ENCODE measurements around the gene CCDC57. TPM values are rescaled to one million over a fixed set of nuclear protein-coding genes. Genes with fewer than 3 reads are reported as not detected.

Gene CCDC57
- total RNA-seq, 1 donor from 2014 or later, result 15.0 TPM

DNA sequence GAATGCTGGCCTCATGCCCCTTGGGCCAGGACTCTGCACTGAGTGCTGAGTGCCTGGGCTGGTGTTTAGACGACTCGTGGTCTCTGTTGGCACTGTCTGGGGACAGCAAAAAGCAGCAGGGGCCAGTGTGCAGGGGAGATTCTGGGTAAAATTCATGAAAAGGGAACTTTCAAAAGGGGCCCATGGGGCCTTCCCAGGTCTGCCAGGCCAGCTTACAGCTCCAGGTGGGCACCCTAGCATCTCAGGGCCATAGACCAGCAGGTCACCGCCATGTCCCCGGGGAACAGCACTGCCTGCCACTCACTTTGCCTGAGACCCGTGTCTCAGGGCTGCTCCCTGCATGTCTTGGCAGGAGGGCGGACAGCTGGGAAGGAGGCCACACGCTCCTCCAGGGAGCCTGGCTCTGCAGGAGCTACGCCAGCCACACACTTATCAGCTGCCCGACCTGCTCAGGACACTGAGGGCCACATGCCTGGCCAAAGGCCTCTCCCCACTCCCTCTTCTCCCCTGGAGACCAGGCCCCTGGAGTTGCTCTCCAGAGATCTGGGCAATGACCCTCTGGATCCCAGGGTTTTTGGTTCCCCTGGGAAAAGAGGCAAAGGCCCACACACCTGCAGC, 105.8 kb downstream of the CCDC57 start:
- H3F3A ChIP-seq (ENCODE audit: low read depth), result peaks cover 43% of the 10 kb centered on the region
- H3K27ac ChIP-seq, result no peak overlapping the region
- no peak for DNase-seq (ENCODE audit: low spot score)
- H3K9me3 ChIP-seq (ENCODE audit: low read depth), result no peaks in the 10 kb centered on the region
- peaks cover 1% of the 10 kb centered on the region for H3K79me2 ChIP-seq (ENCODE audit: low read depth)
- H4K20me1 ChIP-seq (ENCODE audit: low read depth), result no peaks in the 10 kb centered on the region
- TF ChIP-seq, protein P1, sequence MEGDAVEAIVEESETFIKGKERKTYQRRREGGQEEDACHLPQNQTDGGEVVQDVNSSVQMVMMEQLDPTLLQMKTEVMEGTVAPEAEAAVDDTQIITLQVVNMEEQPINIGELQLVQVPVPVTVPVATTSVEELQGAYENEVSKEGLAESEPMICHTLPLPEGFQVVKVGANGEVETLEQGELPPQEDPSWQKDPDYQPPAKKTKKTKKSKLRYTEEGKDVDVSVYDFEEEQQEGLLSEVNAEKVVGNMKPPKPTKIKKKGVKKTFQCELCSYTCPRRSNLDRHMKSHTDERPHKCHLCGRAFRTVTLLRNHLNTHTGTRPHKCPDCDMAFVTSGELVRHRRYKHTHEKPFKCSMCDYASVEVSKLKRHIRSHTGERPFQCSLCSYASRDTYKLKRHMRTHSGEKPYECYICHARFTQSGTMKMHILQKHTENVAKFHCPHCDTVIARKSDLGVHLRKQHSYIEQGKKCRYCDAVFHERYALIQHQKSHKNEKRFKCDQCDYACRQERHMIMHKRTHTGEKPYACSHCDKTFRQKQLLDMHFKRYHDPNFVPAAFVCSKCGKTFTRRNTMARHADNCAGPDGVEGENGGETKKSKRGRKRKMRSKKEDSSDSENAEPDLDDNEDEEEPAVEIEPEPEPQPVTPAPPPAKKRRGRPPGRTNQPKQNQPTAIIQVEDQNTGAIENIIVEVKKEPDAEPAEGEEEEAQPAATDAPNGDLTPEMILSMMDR (IDR thresholded peaks at IDR 0.05), result no peak
- TF ChIP-seq EZH2 (IDR thresholded peaks at IDR 0.05), result no peak
- TF ChIP-seq EZH2phosphoT487 (IDR thresholded peaks at IDR 0.05), result no peak
- no peak overlapping the region for H2AFZ ChIP-seq (replicated peaks)
- Mint-ChIP-seq H3K4me1 (peaks cover 41% of the 10 kb centered on the region), H3K27me3 (ENCODE audit: insufficient read depth, low read depth) (peaks cover 8% of the 10 kb centered on the region), H3K9me3 (no peaks in the 10 kb centered on the region), H3K4me3 (no peak overlapping the region), H3K27ac (no peak overlapping the region), H3K36me3 (peaks cover 5% of the 10 kb centered on the region)
- peak overlapping the region; percentile 14 for H3K4me2 ChIP-seq
- H3K4me3 ChIP-seq, result no peak overlapping the region
- no peaks in the 10 kb centered on the region for H3K27me3 ChIP-seq
- no peak overlapping the region for H3K9ac ChIP-seq
- H3K36me3 ChIP-seq, result no peaks in the 10 kb centered on the region
- H3K4me1 ChIP-seq, result peaks cover 43% of the 10 kb centered on the region

DNA sequence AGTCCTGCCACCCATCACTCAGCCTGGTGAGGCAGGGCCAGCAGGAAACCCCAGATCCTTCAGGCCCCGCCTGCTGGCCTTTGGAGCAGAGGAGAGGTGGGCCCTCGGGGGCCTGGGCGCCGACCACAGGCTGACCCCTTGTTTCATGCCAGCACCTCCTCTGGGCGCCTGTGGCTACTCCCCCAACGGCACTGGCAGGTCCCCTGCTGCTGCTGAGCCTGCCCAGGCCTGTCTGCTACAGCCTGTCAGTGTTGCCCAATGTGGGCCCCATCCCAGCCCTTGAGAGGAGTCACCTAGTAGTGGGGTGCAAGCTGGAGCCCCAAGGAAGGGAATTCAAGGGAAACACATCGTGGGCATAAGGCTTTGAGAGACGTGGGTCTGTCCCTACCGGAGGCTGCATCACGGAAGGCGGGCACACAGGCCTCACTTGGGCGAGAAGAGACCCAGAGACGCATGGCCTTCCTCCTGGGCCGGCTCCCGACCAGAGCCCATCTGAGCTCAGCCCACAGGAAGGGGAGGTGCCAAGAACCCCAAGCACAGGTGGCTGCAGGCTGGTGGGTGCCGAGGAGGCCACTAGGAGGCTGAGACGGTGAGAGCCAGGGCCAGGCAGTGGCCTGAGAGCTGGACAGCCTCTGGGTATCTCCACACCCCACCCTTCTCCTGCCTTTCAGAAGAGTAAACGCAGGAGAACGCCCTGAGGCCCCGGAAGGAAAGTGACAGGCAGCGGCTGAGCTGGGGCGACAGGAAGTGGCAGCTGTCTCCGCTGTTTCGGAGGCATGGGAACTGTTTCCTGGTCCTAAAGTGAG, 106.6 kb downstream of the CCDC57 start:
- peak; percentile 75 for DNase-seq (ENCODE audit: low spot score)
- Histone ChIP-seq H4K20me1 (ENCODE audit: low read depth) (no peaks in the 10 kb centered on the region), H3K27me3 (no peaks in the 10 kb centered on the region), H3K9me3 (ENCODE audit: low read depth) (no peaks in the 10 kb centered on the region), H3K36me3 (no peaks in the 10 kb centered on the region), H3K4me3 (no peak overlapping the region), H3K79me2 (ENCODE audit: low read depth) (peaks cover 8% of the 10 kb centered on the region), H3K4me2 (no peak overlapping the region), H3K9ac (no peak overlapping the region), H2AFZ (replicated peaks) (no peak overlapping the region), H3F3A (ENCODE audit: low read depth) (peaks cover 50% of the 10 kb centered on the region), H3K4me1 (peaks cover 49% of the 10 kb centered on the region), H3K27ac (no peak overlapping the region)
- Mint-ChIP-seq H3K27me3 (ENCODE audit: insufficient read depth, low read depth) (peaks cover 8% of the 10 kb centered on the region), H3K4me3 (no peak overlapping the region), H3K27ac (peak overlapping the region; percentile 57), H3K9me3 (no peaks in the 10 kb centered on the region), H3K36me3 (peaks cover 5% of the 10 kb centered on the region), H3K4me1 (peaks cover 46% of the 10 kb centered on the region)
- TF ChIP-seq EZH2 (IDR thresholded peaks at IDR 0.05) (no peak), EZH2phosphoT487 (IDR thresholded peaks at IDR 0.05) (no peak)
- TF ChIP-seq, protein P1 (IDR thresholded peaks at IDR 0.05), result peak; percentile 49

DNA sequence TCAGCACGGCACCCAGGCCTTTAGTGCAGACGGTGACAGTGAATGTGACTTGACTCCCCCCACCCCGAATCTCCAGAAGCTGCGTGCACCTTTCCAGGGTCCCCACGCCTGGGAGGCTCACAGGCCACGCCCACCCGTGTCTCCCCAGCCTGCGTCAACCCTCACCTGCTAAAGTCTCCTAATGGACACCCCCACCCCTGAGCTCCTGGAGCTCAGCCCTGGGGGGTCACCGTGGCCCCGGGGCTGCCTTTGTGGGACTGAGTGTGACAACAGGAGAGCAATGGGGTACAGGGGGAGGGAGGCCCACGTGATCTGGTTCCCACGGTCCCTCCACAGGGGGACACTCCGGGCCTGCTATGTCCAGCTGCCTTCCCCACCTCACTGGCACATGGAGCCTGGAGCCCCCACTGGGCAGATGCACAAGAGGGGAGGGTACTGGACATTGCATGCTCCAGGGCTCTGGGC, 107.2 kb downstream of the CCDC57 start:
- Histone ChIP-seq H3K4me3 (no peak overlapping the region), H3K27me3 (no peaks in the 10 kb centered on the region), H3K4me2 (no peak overlapping the region), H3K9ac (no peak overlapping the region), H3K36me3 (no peaks in the 10 kb centered on the region), H2AFZ (replicated peaks) (no peak overlapping the region), H4K20me1 (ENCODE audit: low read depth) (no peaks in the 10 kb centered on the region), H3K79me2 (ENCODE audit: low read depth) (peaks cover 14% of the 10 kb centered on the region), H3K9me3 (ENCODE audit: low read depth) (no peaks in the 10 kb centered on the region), H3F3A (ENCODE audit: low read depth) (peaks cover 52% of the 10 kb centered on the region), H3K4me1 (peaks cover 52% of the 10 kb centered on the region), H3K27ac (no peak overlapping the region)
- no peak overlapping the region for H3K4me3 Mint-ChIP-seq
- no peak for DNase-seq (ENCODE audit: low spot score)
- H3K27ac Mint-ChIP-seq, result peak overlapping the region; percentile 63
- H3K27me3 Mint-ChIP-seq (ENCODE audit: insufficient read depth, low read depth), result peaks cover 8% of the 10 kb centered on the region
- peaks cover 5% of the 10 kb centered on the region for H3K36me3 Mint-ChIP-seq
- peaks cover 49% of the 10 kb centered on the region for H3K4me1 Mint-ChIP-seq
- H3K9me3 Mint-ChIP-seq, result no peaks in the 10 kb centered on the region
- TF ChIP-seq EZH2 (IDR thresholded peaks at IDR 0.05), result no peak
